Activated CD4-positive, alpha-beta T cell treated with anti-CD3 and anti-CD28 coated beads for 4 hours (primary cell): ENCODE measurements around the gene PGS1.

ENCODE experiments used
- DNase-seq, 2 donors: peaks; one replicate each; pipeline ENCODE4 v3.0.0-alpha.2; 2020

The PGS1 gene

GRCh38 chr17:78365561-78366108, 12.8 kb upstream of the PGS1 start:
- no peak for DNase-seq

- DNase-seq: no peak
Observed at GRCh38 chr17:78366109-78366848, 12.2 kb upstream of the PGS1 start.

GRCh38 chr17:78367193-78367592, 11.3 kb upstream of the PGS1 start:
- DNase-seq: no peak

GRCh38 chr17:78368348-78368747, 10.1 kb upstream of the PGS1 start:
- DNase-seq: no peak

- no peak for DNase-seq
Observed at GRCh38 chr17:78368854-78369495, 9.5 kb upstream of the PGS1 start.

- no peak for DNase-seq
Observed at GRCh38 chr17:78369791-78370381, 8.6 kb upstream of the PGS1 start.

GRCh38 chr17:78371056-78371455, 7.4 kb upstream of the PGS1 start:
- no peak for DNase-seq

GRCh38 chr17:78372841-78373240, 5.6 kb upstream of the PGS1 start:
- no peak for DNase-seq

GRCh38 chr17:78374189-78374588, 4.3 kb upstream of the PGS1 start:
- no peak for DNase-seq

GRCh38 chr17:78374631-78375274, 3.7 kb upstream of the PGS1 start:
- no peak for DNase-seq

- DNase-seq: no peak
Observed at GRCh38 chr17:78375401-78376151, 2.9 kb upstream of the PGS1 start.

GRCh38 chr17:78376161-78376560, 2.3 kb upstream of the PGS1 start:
- no peak for DNase-seq

GRCh38 chr17:78377858-78378224, 608 bp upstream of the PGS1 start:
- no peak for DNase-seq

- no peak for DNase-seq
Observed at GRCh38 chr17:78379131-78379491, 662 bp downstream of the PGS1 start.

- no peak for DNase-seq
Observed at GRCh38 chr17:78380370-78380769, 1.9 kb downstream of the PGS1 start.

- peak; percentile 60 to 62 for DNase-seq
Observed at GRCh38 chr17:78381601-78382232, 3.3 kb downstream of the PGS1 start.

- peak; percentile 52 to 59 for DNase-seq
Observed at GRCh38 chr17:78383725-78384471, 5.4 kb downstream of the PGS1 start.

GRCh38 chr17:78384479-78385175, 6.2 kb downstream of the PGS1 start:
- DNase-seq: no peak

- no peak for DNase-seq
Observed at GRCh38 chr17:78387977-78388941, 9.8 kb downstream of the PGS1 start.
